Left hindlimb (tissue), 1 donor: Measurements from ENCODE around the gene RPS24.
"Not testable (repeated sequence)": the region's sequence is repeated elsewhere in the genome, so short reads cannot be mapped to it uniquely, and the experiment has no call there.

Experiments used
- DNase-seq: peaks from one replicate; pipeline ENCODE4 v3.0.0-alpha.2; 2018

The RPS24 gene

DNA sequence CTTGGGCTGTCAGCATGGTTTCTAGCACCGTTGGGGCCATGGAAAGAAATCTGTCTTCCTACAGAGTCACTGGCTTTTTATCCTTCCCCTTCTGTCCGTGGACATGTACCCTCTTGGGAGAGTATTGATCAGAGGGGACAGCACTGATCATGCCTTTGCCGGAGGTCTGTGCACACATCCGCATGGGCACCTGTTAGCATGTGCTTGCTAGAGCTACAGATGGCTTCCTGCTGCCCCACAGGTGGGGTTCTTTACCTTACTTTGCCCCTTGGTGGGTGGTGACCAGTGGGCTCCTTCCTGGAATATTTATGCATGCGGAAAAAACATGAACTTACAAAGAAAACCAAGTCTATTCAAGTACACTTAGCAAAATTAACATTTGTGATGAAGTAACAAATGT, 24.9 kb downstream of the RPS24 start:
- DNase-seq, result no peak

DNA sequence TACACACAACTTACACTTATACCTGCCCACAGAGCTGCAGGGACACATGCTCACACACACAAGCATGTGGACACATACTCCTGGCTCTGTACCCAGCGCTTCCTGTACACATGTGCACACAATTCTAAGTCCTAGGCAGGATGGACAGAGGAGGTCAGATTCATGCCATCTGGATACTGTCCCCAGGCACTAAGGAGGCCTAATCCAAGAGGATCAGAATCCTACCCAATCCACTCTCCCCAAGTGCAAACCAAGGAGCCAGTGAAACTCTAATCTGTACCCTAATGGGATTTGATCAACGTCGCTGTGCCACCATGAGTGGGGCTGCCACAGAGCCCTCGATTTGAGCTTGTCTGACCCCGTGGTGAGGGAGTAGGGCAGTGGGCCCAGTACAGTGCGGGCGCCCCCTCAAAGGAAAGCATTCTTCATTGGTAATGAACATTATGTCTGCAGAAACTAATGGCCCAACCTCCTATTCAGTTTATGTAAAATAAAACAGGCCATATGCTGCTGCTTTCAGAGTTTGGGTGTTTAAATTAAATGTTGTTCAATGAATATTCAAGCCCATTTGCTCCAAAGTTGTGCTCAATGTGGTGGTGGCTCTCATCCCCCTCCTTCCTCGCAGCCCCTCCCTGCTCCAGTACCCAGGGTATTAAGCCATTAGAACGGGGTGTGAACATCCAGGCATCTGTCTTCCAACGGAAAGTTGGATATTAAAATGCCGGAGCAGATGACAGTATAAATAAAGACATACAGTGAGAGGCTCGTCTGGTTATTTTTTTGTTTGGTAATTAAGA, 26.4 kb downstream of the RPS24 start:
- DNase-seq, result no peak

DNA sequence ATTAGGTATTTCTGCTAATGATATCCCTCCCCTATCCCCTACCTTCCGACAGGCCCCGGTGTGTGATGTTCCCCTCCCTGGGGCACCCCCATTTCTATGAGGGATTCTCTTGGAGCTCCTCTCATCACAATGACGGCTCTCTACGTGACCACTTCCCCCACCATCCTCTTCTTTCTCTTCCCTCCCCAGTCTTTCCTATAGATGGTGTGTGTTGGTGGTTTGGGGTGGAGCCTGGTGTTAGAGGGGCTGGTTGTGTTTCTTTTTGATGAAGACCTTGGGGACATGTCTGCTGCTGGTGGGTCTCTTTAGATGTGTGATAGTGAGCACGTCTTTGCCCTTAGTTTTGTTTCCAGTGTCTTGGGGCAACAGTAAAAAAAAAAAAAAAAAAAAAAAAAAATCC, 28.6 kb downstream of the RPS24 start:
- DNase-seq, result no peak

DNA sequence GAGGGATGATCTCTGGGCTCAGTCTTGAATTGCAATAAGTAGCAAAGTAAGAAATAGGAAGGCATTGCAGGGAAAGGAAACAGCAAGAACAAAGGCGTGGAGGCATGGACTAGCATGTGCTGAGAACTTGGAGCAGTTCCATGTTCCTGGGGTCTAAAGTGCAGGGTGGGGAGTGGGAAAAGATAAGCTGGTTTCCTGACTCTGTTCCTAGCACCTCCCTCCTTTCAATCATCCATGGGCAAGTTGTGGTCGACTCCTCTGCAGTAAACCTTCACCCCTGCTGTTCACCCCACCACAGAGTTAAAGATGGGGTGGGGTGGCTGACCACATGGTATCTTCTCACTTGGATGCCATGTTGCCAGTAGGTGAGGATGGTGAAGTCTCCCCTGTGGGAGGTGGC, 29.6 kb downstream of the RPS24 start:
- no peak for DNase-seq

DNA sequence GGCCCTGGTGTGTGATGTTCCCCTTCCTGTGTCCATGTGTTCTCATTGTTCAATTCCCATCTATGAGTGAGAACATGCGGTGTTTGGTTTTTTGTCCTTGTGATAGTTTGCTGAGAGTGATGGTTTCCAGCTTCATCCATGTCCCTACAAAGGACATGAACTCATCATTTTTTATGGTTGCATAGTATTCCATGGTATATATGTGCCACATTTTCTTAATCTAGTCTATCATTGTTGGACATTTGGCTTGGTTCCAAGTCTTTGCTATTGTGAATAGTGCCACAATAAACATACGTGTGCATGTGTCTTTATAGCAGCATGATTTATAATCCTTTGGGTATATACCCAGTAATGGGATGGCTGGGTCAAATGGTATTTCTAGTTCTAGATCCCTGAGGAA, 31.3 kb downstream of the RPS24 start:
- not testable (repeated sequence) for DNase-seq

DNA sequence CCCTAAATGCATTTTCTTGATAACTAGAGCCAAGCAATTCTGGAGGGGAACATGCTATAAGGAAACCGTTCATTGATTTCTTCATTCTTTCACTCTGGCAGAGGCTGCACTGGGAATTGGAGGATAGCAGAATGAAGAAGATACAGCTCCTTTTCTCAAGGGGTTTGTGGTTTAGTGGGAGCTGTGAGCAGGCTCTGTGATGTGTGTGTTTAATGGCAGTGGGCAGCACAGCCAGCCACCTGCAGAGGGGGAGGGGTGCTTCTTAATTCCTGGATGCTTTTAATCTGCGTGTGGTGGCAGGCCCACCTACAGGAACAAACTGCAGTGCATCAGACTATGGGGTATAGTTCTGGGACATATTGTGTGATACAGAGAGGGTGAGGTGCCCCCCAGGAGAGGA, 31.9 kb downstream of the RPS24 start:
- DNase-seq, result no peak

DNA sequence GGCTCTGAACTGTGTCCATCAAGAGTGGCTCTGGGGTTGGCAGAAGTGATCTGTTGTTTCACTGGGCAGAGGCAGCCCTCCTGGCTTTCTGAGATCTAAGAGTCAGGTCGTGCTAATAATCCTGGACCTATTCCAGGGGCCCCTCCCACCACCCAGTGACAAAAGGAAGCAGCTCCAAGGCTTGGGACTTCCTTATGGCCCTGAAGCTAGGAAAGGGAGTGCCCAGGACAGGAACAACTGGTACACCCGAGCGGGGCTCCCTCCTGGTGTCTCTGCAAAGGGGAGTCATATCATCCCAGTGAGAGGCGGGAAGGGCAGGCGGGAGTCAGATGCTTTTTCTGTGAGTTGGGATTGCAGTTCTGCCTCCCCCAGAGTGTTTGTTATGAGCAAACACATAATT, 32.3 kb downstream of the RPS24 start:
- DNase-seq, result no peak

DNA sequence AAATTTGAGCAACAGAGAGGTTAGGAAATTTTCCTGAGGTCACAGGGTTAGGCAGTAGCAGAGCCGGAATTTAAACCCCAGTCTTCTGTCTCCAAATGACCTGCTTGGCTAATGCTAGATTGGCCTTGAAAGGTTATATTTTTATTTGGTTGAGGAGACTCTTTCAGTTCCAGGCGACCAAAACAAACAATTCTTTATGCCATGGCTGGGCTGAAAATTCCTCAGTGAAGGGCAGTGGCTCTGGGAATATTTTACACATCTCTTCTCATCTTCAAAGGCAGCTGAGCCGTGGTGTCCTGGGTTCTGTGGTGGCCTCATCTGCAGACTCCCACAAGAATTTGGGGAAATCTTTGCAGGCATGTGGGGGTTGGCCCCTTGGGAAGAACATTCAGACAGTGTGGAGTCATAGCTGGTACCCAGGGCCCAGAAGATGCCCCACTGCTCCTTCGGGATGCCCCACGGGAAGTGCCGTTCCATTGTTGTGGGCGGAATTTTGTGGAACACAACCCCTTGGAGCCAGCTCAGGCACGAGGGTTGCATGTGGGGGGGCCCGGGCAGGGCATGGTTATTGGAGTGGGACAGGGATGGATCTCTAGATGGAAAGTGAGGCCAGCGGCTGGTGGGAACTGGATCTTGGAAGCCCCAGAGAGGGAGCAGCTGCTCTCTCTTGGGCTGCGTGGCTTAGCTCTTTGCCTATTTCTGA, 33.2 kb downstream of the RPS24 start:
- no peak for DNase-seq

DNA sequence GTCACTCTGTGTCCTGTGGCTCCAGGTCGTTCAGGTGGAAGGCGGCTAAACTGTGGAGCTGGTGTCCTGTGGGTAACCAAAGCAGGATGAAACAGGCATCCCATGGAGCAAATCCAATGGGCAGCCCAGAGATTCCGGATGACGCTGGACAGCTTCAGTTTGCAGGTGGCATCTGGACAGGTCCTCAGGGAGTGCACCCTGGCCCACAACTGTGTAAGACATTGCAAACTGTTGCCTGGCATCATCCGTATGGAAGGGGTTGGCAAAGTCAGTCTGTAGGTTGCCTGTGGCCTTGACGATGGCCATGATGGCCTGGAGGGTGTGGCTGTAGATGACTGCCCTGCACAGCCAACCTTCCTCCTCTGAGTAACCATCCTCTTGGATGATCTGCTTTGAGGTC, 35.5 kb downstream of the RPS24 start:
- DNase-seq, result no peak

DNA sequence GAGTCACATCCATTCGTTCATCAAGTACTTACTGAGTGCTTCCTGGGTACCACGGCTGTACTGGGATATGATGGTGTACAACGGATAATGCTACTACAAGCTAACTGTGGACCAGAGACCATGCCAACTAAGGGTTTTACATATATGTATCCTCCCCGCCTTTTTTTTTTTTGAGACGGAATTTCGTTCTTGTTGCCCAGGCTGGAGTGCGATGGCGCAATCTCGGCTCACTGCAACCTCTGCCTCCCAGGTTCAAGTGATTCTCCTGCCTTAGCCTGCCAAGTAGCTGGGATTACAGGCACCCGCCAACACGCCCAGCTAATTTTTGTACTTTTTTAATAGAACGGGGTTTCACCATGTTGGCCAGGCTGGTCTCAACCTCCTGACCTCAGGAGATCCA, 36.4 kb downstream of the RPS24 start:
- not testable (repeated sequence) for DNase-seq

DNA sequence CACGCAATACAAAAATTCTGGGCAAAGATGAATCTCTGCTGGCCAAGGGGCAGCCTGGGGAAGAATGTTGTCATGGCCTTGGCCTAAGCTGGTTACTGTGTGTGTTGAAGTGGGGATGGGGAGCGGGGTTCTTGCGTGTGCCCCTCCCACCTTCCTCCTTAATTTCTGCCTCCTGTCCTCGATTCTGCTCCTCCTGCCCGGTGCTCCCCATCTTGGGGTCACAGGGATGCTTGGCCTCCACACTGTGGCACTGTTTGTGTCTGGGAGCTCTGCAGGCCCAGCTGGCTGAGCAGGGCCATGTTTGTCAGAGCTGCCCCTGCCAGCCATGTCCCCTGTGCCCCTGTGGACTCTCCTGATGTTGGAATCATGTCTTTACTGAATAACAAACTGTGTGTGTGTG, 37.1 kb downstream of the RPS24 start:
- no peak for DNase-seq

DNA sequence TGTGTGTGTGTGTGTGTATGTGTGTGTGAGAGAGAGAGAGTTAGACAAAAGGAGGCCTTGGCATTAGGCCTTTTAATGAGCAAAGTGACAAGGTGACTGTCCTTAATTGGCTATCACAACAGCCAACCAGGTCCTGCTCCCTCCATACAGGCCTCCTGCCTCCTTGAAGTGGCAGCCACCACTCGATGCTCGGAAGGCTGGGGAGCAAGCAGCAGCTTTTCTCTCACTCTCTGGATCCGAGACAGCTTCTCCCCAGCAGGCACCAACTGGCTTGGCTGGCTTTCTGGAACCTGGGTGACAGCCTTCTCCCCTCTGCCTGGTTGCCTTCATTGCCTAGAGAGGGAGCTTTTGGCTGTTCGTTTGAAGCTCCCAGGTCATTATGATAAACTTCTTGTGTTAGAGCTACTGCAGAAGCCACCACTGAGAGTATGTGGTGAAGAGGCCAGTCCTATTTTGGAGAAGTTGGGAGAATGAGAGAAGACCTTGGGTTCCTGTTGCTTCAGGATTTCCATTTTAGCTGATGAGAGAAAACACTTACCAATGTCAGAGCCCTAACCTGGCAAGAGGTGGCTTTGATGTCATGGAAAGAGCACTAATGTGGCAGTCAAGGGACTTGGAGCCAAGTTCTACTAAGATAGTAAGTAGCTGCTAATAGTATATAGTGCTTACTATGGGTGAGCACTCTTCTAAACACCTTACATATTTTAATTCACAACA, 37.6 kb downstream of the RPS24 start:
- no peak for DNase-seq

DNA sequence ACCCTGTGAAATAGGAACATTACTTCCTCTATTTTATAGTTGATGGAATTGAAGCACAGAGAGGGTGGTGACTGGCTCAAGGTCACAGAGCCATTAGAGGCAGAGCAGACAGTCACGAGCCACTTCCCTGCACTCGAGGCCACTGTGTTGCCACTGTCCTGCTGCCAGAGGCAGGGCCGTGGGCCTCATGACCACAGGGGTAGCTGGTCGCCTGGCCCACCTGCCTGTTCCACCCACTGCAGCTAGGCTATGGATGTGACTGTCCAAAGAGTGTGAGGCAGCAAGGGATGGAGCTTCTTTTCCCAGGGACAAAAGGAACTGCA, 38.2 kb downstream of the RPS24 start:
- DNase-seq, result no peak

DNA sequence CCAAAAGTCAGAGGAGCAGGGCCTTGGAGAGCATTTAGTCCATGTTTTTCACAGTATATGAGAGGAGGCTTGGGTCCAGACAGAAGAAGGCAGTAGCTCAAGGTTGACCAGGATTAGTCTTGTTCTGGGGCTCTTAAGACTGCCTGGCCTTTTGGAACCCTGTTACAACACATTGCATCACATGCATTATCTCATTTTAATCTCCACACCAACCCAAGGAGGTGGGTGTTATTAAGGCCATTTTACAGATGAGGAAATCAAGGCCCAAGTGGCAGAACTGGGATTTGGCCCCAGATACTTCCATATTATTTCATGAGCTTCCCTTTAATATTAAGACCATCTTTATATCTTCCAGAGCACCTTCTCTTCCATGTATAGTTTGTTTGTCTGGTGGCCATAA, 38.8 kb downstream of the RPS24 start:
- DNase-seq, result no peak

DNA sequence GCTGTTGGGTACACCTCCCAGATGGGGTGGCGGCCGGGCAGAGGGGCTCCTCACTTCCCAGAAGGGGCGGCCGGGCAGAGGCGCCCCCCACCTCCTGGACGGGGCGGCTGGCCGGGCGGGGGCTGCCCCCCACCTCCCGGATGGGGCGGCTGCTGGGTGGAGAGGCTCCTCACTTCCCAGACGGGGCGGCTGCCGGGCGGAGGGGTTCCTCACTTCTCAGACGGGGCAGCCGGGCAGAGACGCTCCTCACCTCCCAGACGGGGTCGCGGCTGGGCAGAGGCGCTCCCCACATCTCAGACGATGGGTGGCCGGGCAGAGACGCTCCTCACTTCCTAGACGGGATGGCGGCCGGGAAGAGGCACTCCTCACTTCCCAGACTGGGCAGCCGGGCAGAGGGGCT, 42.1 kb downstream of the RPS24 start:
- not testable (repeated sequence) for DNase-seq

DNA sequence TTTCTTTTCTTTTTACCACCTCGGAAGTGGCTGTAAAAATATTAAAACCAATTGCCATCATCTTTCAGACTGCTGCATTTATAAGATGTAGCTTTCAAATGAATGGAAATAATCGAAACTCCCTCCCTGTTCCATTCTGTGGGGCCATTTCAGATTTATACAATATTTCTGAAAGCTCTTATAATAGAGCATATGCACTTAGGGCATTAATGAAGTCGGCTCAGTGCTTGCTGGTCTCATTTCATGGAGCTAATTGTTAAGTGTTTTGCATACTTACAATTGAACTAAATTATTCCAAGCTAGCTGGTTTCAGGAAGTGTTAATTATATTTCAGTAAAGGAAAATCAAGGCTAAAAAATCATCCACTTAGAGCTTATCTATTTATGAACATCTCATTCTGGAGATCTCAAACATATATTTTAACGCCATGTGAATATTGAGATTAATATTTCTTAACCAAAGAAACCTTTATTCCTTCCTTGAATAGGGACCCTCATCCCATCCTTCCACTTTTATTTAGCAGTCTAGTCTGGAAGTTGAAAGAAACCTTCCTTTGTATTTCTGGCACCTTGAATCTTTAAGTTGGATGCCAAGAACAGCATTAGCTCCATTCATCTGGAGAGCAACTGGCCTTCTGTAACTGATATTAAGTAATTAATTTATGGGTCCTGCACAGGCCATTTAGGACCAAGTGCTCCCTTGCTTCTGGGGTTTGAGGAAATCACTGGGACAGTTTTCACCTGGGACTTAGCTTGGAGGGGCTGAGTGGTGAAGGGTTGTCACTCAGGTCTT, 45.1 kb downstream of the RPS24 start:
- DNase-seq, result no peak

DNA sequence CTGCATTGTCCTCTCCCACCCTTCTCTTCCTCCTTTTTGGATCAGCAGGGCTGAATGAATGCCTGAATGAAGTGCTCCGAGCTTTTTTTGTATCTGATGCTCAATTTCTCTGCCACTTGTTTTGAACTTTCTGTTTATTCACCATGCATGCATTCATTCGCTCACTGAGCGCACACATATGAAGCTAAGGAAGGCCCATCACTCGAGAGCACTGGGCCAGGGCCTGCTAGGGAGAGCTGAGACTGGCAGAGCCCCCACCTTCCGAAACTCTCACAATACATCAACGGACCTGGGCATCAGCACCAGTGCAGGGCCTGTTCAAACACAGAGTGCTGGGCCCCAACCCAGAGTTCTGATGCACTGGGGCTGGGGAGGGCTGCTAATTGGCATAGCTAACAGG, 45.7 kb downstream of the RPS24 start:
- DNase-seq, result no peak

DNA sequence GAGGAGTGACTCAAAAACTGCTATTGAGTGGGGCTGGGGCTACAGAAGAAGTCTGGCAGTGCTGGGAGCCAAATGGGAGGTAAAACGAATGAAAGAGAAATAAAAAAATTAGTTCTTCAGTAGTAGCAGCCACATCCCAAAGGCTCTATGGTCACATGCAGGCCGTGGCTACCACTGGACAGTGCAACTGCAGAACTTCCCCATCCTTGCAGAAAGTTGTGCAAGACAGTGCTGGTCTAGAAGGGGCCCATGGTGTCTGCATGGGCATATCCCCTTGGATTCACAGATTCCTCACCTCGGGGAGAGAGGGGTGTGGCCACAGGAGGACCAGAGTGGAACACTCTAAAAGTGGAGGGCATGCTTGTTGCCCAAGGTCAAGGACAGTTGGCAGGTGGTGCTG, 47.6 kb downstream of the RPS24 start:
- no peak for DNase-seq

DNA sequence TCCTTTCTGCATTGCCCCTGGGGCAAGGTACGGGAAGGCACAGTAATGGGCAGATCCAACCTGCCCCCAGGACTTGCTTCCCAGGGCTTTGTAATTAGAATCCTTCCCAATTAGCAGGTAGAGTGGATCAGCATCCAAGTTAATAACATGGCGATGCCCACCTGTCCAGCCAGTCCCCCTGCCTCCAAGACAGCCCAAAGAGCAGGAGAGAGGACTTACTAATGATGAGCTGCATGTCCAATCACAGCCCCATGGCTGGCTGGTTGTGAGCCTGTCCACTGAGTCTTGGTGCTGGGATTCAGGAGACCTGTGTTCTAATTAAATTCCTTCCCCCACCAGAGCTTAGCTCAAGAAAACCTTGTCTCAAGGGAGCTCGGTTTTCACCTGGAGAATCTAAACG, 49.0 kb downstream of the RPS24 start:
- no peak for DNase-seq
